NB4 (cell line): Measurements from ENCODE around the gene PCDHGB4.
A peak's percentile ranks its signal among the peaks of the same experiment; 100 is the strongest.
"Not testable (repeated sequence)": the region's sequence is repeated elsewhere in the genome, so short reads cannot be mapped to it uniquely, and the experiment has no call there.

Experiments used
- DNase-seq: peaks from one replicate; pipeline ENCODE4 v3.0.0; 2010; ENCODE audit warnings: low read depth
- H3K4me3 ChIP-seq: one replicate; pipeline ENCODE4 v1.5.1; 2011; ENCODE audit warnings: mild to moderate bottlenecking, low read depth, low read length, moderate library complexity
- MYC ChIP-seq: IDR thresholded peaks from 2 replicates; pipeline ENCODE4 v1.6.1; 2011; ENCODE audit warnings: low read depth, low read length
- POLR2A ChIP-seq: IDR thresholded peaks from 2 replicates; pipeline ENCODE4 v1.6.1; 2011; ENCODE audit warnings: mild to moderate bottlenecking; ENCODE audit not compliant: insufficient read length; ENCODE audit errors: extremely low read depth
- TF ChIP-seq, protein P1 (sequence below): IDR thresholded peaks from one replicate; pipeline ENCODE4 v1.5.1; 2012; ENCODE audit warnings: low read depth, low read length
- TF ChIP-seq, protein P2 (sequence below): IDR thresholded peaks from 2 replicates; pipeline ENCODE4 v1.6.1; 2011; ENCODE audit warnings: low read depth, low read length

Gene PCDHGB4

DNA sequence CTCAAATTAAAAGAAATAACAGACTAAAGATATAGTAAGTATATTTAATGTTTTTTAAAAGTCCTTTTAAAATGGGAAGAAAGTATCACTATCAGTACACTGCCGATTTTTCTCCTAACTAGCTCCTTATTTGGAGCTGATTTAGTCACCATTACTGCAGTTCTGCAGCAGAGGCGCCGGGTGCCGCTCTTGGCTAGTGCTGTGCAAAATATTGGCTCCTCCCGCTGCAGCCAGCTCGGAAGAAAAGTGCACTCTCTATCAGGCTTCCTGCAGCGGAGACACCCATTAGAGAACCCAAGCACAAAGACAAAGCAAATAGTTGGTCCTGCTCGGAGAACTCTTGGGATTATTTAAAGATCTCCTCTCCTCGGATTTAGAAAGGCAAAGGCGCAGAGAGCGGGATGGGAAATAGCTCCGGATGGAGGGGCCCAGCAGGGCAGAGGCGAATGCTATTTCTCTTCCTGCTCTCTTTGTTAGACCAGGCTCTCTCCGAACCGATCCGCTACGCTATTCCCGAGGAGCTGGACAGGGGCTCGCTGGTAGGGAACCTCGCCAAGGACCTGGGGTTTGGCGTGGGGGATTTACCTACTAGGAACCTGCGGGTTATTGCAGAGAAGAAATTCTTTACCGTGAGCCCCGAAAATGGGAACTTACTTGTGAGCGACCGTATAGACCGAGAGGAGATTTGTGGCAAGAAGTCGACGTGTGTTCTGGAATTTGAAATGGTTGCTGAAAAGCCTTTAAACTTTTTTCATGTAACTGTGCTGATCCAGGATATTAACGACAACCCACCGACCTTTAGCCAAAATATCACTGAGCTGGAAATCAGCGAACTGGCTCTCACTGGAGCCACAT is 17.3 kb upstream of the PCDHGB4 start, which contains the start of gene PCDHGB3:
Gene PCDHGB3, plus strand, starts transcription at position 249 of the 855 bp plus-strand sequence. Its CDS starts 153 bp downstream, at position 402.
- TF ChIP-seq, protein P1, sequence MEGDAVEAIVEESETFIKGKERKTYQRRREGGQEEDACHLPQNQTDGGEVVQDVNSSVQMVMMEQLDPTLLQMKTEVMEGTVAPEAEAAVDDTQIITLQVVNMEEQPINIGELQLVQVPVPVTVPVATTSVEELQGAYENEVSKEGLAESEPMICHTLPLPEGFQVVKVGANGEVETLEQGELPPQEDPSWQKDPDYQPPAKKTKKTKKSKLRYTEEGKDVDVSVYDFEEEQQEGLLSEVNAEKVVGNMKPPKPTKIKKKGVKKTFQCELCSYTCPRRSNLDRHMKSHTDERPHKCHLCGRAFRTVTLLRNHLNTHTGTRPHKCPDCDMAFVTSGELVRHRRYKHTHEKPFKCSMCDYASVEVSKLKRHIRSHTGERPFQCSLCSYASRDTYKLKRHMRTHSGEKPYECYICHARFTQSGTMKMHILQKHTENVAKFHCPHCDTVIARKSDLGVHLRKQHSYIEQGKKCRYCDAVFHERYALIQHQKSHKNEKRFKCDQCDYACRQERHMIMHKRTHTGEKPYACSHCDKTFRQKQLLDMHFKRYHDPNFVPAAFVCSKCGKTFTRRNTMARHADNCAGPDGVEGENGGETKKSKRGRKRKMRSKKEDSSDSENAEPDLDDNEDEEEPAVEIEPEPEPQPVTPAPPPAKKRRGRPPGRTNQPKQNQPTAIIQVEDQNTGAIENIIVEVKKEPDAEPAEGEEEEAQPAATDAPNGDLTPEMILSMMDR, result peak; percentile 57
- no peak for TF ChIP-seq POLR2A
- TF ChIP-seq, protein P2, sequence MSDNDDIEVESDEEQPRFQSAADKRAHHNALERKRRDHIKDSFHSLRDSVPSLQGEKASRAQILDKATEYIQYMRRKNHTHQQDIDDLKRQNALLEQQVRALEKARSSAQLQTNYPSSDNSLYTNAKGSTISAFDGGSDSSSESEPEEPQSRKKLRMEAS, result no peak
- DNase-seq, result peak; percentile 77

DNA sequence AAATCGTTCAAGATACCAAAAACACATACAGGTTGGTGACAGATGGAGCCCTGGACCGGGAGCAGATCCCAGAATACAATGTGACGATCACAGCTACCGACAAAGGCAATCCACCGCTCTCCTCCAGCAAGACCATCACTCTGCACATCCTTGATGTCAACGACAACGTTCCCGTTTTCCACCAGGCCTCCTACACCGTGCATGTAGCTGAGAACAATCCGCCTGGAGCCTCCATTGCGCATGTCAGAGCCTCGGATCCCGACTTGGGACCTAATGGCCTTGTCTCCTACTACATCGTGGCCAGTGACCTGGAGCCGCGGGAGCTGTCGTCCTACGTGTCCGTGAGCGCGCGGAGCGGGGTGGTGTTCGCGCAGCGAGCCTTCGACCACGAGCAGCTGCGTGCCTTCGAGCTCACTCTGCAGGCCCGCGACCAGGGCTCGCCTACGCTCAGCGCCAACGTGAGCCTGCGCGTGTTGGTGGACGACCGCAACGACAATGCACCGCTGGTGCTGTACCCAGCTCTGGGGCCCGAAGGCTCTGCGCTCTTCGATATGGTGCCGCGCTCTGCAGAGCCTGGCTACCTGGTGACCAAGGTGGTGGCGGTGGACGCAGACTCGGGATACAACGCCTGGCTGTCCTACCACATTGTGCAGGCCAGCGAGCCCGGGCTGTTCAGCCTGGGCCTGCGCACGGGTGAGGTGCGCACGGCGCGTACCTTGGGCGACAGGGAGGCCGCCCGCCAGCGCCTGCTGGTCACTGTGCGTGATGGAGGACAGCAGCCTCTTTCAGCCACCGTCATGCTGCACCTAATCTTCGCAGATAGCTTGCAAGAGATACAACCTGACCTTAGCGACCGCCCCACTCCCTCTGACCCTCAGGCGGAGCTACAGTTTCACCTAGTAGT is 15.7 kb upstream of the PCDHGB4 start:
- no peak overlapping the region for H3K4me3 ChIP-seq
- no peak for DNase-seq
- TF ChIP-seq, protein P1, result no peak
- TF ChIP-seq POLR2A (no peak), MYC (no peak)
- TF ChIP-seq, protein P2, result no peak

More for the DNA sequence above, 17.3 kb upstream of the PCDHGB4 start, which contains the start of gene PCDHGB3:
- H3K4me3 ChIP-seq, result peak within 1 kb of the TSS; percentile 50

DNA sequence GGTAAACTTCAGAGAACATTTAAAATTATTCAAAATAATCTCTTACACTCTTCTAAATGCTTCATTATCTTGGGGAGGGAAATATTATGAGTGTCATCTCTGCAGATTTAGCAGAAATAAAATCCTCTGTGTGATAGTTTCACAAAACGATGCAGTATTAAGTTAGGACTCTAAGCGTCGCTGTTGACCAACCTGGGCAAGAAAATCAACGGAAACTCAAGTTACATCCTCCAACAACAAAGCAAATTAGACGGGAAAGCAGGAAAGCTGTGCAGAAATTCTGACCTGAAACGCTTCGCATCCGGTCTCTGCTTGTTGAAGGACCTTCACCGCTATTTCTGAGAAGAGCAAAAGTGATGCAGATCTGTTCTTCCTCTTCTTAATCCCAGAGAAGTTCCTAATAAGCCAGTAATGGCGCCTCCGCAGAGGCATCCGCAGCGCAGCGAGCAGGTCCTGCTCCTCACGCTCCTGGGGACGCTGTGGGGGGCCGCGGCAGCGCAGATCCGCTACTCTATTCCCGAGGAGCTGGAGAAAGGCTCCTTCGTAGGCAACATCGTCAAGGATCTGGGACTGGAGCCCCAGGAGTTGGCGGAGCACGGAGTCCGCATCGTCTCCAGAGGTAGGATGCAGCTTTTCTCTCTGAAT is 13.7 kb upstream of the PCDHGB4 start, which contains the start of gene PCDHGA6:
Gene PCDHGA6, plus strand, starts transcription at position 219 of the 645 bp plus-strand sequence. Its CDS starts 193 bp downstream, at position 412.
- no peak within 1 kb of the TSS for H3K4me3 ChIP-seq
- TF ChIP-seq, protein P1, result peak; percentile 15
- TF ChIP-seq, protein P2, result no peak
- peak; percentile 16 for DNase-seq

DNA sequence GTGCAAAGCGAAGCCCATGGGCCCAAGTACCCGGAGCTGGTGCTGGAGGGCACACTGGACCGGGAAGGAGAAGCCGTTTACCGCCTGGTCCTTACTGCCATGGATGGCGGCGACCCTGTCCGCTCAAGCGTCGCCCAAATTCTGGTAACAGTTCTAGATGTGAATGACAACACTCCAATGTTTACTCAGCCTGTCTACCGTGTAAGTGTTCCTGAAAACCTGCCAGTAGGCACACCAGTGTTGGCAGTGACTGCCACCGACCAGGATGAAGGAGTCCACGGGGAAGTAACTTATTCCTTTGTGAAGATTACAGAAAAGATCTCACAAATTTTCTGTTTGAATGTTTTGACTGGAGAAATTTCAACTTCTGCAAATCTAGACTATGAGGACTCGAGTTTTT is 12.9 kb upstream of the PCDHGB4 start:
- TF ChIP-seq MYC, result no peak
- TF ChIP-seq, protein P1, result no peak
- TF ChIP-seq, protein P2, result no peak
- no peak for TF ChIP-seq POLR2A
- DNase-seq, result no peak

DNA sequence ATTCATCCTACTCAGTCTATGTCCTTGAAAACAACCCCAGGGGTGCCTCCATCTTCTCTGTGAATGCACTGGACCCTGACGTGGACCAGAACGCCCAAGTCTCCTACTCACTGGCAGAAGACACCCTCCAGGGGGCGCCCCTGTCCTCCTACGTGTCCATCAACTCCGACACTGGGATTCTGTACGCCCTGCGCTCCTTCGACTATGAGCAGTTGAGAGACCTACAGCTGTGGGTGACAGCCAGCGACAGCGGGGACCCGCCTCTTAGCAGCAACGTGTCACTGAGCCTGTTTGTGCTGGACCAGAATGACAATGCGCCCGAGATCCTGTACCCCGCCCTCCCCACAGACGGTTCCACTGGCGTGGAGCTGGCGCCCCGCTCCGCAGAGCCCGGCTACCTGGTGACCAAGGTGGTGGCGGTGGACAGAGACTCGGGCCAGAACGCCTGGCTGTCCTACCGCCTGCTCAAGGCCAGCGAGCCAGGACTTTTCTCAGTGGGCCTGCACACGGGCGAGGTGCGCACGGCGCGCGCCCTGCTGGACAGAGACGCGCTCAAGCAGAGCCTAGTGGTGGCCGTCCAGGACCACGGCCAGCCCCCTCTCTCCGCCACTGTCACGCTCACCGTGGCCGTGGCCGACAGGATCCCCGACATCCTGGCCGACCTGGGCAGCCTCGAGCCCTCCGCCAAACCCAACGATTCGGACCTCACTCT is 11.9 kb upstream of the PCDHGB4 start:
- TF ChIP-seq, protein P1, result peak; percentile 1

More for the DNA sequence above, 12.9 kb upstream of the PCDHGB4 start:
- H3K4me3 ChIP-seq, result no peak overlapping the region

More for the DNA sequence above, 11.9 kb upstream of the PCDHGB4 start:
- not testable (repeated sequence) for DNase-seq, H3K4me3 ChIP-seq
